ENCODE data around the gene C5orf24.
"Not testable (repeated sequence)": the region's sequence is repeated elsewhere in the genome, so short reads cannot be mapped to it uniquely, and the experiment has no call there.

The C5orf24 gene

DNA sequence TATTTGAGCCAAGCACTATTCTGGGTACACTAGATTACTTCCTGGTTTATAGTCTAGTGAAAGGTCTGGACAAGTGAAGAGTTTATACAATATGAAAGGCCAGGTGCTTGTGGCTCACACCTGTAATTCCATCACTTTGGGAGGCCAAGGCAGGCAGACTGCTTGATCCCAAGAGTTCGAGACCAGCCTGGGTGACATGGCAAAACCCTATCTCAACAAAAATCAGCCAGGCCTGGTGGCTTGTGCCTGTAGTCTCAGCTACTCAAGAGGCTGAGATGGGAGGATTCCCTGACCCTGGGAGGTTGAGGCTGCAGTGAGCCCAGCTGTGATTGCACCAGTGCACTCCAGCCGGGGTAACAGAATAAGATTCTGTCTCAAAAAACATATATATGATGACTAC lies 18.9 kb downstream of the C5orf24 start:
- DNase-seq: no peak

DNA sequence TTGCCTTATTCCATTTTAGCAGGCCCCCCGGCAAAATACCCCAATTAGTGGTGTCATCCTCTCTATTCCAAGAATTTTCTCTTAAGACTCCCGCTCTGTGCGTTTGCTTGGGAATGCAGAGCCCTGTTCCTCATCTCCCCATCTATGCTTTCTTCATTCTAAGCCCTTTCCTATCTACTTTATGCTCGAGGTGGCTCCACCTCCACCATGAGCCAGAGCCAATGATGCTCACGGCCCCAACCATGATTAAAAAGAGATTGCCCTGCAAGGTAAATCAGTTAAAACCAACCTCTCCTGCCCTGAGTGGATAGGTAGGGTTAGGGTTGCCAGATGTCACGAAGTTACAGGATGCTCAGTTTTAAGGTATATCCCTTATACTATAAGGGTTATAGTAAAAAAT lies 27.7 kb downstream of the C5orf24 start:
- no peak for DNase-seq

DNA sequence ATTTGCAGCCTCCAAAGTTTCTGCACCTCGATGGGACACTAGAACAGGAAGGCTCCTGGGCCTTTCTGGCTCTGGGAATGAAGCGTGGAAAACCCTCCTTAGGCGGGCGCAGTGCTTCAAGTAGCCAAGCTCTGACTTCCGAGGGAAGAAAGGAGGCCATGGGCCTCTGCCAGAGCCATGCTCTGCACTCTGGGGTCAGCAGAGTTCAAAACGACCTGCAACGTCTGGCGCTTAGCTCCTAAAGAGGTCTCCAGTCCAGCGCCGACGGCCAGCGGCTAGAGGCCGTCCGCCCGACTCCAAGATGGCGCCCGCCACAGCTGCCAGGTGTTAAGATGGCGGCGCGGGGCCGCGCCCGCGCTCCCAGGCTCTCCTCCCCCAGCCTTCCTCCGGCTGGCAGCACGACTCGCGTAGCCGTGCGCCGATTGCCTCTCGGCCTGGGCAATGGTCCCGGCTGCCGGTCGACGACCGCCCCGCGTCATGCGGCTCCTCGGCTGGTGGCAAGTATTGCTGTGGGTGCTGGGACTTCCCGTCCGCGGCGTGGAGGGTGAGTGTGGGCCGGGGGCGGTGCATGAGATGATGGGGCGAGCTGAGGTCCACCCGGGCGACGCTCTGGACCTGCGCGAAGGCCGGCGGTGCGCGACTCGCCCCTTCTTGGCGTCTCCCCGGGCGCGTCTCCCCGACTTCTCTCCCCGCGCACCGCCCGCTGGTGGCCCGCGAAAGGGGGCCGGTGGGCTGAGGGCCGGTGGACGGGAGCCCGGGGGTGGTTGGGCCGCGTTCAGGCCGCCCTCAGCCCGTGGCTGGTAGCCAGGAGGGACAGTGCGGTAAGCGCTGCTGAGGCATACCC lies 28.4 kb downstream of the C5orf24 start, which contains the start of gene TXNDC15:
Gene TXNDC15 (plus strand): TSS at position 385 of the 844 bp plus-strand sequence. CDS start 57 bp downstream, at position 442.
- peak; percentile 93 for DNase-seq

DNA sequence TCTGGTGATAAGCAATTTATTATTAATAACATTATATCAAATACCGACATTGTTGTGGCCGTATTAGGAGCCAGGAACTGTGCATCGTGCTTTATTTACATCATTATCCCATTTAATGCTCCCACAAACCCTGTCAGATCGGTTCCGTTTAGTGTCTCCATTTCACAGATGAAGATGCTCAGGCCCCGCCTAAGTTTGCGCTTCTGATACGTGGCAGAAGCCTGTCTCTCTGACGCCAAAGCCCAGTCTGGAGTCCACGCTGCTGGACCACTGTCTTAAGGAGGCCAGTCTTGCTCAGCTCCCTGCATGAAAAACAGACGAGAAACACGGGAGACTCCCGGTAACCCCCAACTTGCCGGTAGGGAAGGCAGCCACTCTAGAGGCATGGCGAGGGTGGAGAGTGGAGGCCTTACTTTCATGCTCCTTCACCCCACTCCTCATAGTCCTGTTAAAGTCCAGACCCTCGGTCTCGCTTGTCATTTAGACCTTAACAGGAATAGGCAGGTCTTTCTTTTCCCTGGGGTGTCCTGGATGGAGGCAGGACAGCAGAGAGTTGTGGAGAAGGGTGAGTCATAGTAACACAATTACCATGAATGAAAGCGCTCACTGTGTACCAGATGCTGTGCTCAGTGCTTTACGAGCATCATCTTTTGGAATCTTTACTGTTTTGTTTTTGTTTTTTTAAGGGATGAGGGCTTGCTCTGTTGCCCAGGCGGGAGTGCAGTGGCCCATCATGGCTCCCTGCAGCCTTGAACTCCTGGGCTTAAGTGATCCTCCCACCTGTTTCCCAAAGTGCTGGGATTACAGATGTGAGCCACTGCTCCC lies 29.3 kb downstream of the C5orf24 start:
- peak; percentile 90 for DNase-seq

DNA sequence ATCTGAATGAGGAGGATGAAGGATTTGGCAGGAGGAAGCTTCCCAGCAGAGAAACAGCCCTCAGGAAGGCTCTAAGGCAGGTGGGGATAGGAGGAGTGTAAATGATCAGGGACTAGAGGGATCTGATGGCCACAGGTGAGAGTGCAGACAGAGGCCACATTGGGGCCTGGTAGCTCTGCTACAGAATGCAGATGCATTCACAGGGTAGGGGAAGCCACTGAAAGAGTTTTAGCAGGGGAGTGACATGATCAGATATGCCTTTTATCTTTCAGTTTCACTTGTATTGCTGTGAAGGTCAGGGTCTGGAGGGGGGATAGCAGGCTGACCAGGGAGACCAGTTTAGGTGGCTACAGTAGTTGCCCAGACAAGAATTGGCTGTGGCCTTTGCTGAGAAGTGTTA lies 31.4 kb downstream of the C5orf24 start:
- DNase-seq: no peak

DNA sequence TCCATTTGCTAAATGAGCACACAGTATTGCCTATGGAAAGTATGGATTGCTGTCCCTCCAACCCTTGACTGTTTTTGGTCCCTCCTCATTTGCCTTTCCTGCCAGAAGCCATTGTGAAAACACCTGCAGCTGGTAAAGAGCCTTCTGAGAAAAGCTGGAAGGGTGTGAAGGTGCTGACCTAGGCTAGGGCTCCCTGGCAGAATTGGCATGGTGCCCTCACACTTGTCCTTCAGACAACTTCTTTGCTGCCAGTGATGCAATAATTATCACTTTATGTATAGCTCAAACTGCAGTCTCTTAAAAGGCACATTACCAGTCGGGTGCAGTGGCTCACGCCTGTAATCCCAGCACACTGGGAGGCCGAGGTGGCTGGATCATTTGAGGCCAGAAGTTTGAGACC lies 32.6 kb downstream of the C5orf24 start:
- DNase-seq: no peak

DNA sequence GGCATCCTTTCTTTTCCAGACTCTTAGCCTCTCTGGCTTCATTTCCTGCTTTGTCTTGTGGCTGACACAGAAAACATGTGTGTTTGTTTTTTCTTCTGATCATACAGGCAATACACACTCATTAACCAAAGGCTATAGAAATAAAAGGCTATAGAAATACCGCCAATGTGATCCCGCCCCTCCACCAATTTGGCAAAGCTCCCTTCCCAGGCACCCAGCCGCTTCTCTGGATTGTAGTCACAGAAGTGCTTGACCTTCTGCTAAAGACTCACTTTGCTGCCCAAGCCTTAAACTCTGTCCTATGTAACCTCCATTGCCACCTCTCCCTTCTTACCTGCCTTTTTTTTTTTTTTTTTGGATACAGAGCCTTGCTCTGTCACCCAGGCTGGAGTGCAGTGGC lies 33.7 kb downstream of the C5orf24 start:
- no peak for DNase-seq

DNA sequence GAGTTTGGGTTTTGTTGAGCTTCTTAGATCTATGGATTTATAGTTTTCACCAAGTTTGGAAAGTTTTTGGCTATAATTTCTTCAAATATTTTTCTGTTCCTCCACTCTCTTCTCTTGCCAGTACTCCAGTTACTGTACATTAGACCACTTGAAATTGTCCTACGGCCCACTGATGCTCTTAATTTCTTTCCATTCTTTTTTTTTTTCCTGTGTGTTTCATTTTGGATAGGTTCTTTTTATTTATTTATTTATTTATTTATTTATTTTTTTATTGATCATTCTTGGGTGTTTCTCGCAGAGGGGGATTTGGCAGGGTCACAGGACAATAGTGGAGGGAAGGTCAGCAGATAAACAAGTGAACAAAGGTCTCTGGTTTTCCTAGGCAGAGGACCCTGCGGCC lies 35.2 kb downstream of the C5orf24 start:
- not testable (repeated sequence) for DNase-seq

DNA sequence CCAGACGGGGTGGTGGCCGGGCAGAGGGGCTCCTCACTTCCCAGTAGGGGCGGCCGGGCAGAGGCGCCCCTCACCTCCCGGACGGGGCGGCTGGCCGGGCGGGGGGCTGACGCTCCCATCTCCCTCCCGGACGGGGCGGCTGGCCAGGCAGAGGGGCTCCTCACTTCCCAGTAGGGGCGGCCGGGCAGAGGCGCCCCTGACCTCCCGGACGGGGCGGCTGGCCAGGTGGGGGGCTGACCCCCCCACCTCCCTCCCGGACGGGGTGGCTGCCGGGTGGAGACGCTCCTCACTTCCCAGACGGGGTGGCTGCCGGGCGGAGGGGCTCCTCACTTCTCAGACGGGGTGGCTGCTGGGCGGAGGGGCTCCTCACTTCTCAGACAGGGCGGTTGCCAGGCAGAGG lies 35.9 kb downstream of the C5orf24 start:
- not testable (repeated sequence) for DNase-seq

DNA sequence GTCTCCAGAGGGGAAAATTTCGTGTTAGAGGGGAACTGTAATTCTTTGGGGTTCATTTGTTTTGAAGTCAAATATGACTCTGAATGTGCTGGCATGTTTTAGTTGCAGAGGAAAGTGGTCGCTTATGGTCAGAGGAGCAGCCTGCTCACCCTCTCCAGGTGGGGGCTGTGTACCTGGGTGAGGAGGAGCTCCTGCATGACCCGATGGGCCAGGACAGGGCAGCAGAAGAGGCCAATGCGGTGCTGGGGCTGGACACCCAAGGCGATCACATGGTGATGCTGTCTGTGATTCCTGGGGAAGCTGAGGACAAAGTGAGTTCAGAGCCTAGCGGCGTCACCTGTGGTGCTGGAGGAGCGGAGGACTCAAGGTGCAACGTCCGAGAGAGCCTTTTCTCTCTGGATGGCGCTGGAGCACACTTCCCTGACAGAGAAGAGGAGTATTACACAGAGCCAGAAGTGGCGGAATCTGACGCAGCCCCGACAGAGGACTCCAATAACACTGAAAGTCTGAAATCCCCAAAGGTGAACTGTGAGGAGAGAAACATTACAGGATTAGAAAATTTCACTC lies 41.9 kb downstream of the C5orf24 start:
- DNase-seq: no peak

DNA sequence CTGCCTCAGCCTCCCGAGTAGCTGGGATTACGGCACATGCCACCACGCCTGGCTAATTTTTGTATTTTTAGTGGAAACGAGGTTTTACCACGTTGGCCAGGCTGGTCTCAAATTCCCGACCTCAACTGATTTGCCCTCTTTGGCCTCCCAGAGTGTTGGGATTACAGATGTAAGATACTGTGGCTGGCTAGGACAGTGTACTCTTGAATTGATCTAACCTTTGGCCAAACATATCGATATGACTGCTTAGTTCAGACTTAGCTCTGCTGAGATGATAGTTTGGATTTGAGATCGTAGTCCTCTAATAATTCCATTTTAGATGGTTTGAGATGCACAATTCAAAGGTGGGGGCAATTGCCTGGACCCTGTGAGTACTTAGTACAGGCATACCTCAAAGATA lies 43.6 kb downstream of the C5orf24 start:
- DNase-seq: no peak

DNA sequence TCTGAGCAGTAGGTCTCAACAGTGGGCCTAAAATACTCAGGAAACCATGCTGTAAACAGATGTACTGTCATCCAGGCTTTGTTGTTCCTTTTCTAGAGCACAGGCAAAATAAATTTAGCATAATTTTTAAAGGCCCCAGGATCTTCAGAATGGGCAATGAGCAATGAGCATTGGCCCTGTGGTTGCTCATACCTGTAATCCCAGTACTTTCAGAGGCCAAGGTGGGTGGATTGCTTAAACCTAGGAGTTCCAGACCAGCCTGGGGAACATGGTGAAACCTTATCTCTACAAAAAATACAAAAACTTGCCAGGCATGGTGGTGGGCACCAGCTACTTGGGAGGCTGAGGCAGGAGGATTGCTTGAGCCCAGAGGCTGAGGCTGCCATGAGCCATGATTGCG lies 45.7 kb downstream of the C5orf24 start:
- DNase-seq: no peak

DNA sequence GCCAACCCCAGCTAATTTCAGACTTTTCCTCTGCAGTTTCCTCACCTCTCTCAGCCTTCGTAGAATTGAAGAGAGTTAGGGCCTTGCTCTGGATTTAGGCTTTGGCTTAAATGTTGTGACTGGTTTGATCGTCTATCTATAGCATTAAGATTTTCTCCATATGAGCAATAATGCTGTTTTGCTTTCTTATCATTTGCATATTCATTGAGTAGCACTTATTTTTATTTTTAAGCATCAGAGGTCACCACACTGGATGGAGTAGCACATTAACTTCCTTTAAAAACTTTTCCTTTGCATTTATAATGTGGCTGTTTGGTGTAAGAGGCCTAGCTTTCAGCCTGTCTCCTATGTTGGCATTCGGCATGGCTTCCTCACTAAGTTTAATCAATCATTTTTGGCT lies 46.5 kb downstream of the C5orf24 start:
- no peak for DNase-seq

DNA sequence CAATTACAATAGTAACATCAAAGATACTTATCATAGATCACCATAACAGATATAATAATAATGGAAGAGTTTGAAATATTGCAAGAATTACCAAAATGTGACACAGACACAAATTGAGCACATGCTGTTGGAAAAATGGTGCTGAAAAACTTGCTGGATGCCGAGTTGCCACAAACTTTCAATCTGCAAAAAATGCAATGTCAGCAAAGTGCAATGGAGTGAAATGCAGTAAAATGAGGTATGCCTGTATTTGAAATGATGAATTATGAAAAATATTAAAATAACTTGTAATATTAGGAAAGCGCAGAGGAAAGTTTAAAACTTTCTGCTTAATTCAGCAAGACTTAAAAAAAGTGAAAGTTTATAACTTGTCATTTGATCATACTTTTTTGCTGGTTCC lies 47.2 kb downstream of the C5orf24 start:
- DNase-seq: no peak

DNA sequence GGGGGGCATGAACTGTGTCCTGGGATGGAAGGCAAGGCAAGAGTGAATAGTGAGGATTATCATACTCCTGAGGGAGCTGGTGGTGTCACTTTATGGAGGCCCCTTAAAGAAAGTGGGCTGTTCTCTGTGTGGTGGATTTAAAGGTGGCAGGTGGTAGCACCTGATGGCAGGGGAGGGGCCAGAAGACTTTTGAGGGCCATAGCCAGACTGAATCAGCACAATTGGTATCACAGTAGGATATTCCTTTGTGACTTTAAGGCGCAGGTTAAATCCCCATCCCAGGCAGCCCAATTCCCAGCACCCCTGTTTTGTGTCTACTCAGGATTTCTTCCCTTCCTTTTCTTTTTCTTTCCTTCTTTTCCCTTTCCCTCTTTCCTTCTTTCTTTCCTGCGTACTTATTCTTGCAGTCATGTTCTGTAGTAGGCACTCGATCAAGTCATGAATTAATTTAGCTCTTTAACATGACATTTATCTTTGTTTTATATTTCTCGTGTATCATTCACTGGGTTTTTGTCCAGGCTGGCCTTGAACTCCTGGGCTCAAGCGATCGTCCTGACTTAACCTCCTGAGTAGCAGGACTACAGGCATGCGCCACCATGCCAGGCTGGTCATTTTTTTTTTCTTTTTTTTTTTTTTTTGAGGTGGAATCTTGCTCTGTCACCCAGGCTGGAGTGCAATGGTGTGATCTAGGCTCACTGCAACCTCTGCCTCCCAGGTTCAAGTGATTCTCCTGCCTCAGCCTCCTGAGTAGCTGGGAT lies 48.2 kb downstream of the C5orf24 start:
- DNase-seq: no peak

DNA sequence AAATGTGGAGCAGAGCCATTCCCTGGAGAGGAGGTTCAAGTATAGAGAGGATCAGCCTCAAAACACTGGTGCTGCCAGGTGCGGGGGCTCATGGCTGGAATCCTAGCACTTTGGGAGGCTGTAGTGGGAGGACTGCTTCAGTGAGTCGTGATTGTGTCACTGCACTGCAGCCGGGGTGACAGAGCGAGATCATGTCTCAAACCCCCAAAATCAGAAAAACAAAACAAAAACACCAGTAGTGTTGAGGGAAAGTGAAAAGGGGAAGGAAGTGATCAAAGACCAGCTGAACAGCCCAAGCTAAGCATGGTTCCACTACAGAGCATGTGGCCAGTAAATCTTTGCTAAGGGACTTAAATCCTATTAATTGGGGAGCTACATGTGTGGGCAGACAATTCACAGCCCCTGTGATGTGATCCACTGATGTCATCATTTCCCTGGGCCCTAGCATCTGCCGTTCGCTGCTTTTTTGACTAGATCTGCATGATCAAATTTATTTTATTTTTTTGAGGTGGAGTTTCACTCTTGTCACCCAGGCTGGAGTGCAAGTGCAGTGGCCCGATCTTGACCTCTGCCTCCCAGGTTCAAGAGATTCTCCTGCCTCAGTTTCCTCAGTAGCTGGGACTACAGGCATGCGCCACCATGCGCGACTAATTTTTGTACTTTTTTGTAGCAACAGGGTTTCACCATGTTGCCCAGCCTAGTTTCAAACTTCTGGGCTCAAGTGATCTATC lies 56.5 kb downstream of the C5orf24 start:
- DNase-seq: no peak

DNA sequence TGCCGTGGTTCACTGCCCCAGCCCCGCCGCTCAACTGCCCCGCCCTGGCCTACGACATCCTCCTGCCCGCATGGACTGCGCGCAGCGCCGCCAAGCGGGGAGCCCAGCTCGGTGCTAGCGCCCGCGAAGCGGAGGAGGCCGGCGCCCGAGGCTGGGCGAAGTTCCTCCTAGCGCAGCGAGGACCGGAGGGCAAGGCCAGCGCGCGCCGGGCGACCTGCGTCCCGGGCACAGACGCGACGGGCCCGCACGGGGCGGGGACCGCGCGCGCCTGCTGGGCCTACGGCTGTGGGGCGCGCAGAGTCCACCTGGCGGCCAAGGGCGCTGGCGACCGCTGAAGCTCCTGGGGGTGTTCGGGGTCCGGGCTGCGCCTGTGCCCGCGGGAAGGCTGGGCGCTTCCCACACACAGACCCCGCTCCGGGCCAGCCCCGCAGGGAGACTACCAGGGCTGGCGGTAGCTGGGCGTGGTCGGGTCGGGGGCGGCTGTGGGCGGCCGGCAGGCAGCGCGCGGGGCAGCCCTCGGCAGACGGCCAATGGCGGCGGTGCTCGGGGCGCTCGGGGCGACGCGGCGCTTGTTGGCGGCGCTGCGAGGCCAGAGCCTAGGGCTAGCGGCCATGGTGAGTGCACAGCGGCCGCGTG lies 59.0 kb downstream of the C5orf24 start, which contains the start of gene PCBD2:
Gene PCBD2 (plus strand): TSS at position 522 of the 636 bp plus-strand sequence. CDS start 9 bp downstream, at position 531.
- DNase-seq: peak; percentile 94

DNA sequence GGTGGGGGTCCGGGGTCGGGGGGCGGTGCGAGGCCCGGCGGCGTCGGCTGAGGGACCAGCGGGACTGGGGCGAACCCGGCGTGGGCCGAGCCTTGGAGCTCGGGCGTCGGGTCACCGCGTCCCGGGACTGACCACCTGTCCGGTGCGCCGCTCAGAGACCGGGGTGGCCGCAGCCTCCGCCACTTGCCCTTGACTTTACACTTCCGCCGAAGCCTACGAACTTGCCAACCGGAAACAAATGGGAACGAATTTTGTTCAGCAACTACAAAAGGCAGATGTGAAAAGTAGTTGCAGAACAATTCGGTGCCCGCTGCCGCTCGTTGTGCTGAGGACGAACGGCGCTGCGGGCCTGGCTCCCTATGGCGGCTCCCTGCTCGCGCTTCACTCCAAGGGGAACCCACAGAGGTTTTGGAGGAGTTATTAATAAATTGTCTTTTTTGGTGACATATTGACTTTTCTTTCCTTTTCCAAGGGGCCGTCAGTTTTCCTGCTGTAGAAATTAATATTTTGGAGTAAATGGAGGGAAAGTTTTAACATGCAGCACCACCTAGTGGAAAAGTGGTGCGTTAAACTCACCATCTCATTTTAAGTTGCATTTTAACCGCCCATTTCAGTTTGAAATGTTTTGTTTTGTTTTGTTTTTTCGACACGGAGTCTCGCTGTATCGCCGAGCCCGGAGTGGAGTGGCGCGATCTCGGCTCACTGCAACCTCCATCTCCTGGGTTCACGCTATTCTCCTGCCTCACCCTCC lies 59.7 kb downstream of the C5orf24 start:
- peak; percentile 84 for DNase-seq

DNA sequence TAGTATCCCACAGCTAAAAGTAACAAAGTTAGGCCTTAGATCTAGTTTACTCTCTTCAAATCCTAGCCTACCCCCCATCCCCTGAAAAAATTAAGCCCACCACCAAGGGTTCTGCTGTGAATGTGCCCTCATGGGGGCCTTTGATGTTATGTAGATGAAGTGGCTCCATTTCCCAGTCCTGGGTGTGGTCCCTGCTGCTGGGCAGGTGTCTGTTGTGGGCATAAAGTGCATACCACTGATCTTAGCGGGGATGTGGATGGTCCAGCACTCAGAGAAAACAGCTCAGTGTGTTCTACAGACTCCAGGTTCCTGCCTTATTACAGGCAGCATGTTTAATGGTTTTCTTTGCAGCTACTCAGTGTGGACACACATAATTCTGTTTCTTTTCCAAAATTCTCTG lies 61.0 kb downstream of the C5orf24 start:
- no peak for DNase-seq

Data from femur (tissue), 1 donor.